AG09319 (cell line): ENCODE data around the gene TNIP1.

Source experiments
- DNase-seq: peaks from one replicate; pipeline ENCODE4 v3.0.0-alpha.2; 2010; ENCODE audit warnings: low read depth; ENCODE audit errors: extremely low read depth
- TF ChIP-seq, protein P1 (sequence below): IDR thresholded peaks from 2 replicates; pipeline ENCODE4 v1.5.1; 2011; ENCODE audit warnings: low read depth, mild to moderate bottlenecking, inconsistent platforms, low read length, moderate library complexity

The TNIP1 gene

DNA sequence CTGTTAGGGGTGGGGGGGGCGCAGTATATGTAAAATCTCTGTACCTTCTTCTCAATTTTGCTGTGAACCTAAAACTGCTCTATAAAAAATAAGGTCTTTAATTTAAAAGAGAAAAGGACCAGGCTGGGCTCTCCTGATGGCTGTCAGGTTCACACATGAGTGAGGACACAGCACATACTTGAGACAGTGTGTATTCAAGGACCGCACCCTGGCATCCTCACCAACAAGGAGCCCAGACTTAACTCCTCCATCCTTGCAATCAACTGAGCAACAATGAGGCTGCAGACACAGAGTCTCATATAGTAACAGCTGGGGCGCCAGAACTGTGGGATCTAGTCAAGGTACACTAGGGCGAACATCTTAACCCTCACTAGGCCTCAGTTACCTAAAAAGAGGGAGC, 9.8 kb downstream of the TNIP1 start:
- TF ChIP-seq, protein P1, sequence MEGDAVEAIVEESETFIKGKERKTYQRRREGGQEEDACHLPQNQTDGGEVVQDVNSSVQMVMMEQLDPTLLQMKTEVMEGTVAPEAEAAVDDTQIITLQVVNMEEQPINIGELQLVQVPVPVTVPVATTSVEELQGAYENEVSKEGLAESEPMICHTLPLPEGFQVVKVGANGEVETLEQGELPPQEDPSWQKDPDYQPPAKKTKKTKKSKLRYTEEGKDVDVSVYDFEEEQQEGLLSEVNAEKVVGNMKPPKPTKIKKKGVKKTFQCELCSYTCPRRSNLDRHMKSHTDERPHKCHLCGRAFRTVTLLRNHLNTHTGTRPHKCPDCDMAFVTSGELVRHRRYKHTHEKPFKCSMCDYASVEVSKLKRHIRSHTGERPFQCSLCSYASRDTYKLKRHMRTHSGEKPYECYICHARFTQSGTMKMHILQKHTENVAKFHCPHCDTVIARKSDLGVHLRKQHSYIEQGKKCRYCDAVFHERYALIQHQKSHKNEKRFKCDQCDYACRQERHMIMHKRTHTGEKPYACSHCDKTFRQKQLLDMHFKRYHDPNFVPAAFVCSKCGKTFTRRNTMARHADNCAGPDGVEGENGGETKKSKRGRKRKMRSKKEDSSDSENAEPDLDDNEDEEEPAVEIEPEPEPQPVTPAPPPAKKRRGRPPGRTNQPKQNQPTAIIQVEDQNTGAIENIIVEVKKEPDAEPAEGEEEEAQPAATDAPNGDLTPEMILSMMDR: no peak
- no peak for DNase-seq

DNA sequence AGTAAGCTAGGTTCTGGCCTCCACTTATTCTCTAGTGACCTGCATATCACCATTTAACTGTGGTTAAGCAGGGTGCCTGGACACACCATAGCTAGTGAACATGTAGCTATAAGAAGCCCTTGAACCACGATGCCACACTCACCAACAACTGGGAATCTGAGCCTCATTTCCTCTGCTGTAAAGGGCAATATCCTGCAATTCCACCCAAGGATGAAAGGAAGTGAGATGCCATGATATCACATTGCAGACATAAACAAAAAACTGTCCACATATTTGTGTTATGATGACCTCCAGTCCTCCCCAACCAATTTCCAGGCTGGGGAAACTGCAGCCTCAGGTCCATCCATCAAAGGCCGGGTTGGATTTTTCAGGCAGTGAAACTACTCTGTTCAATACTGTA, 10.4 kb downstream of the TNIP1 start:
- DNase-seq: no peak
- TF ChIP-seq, protein P1: no peak

DNA sequence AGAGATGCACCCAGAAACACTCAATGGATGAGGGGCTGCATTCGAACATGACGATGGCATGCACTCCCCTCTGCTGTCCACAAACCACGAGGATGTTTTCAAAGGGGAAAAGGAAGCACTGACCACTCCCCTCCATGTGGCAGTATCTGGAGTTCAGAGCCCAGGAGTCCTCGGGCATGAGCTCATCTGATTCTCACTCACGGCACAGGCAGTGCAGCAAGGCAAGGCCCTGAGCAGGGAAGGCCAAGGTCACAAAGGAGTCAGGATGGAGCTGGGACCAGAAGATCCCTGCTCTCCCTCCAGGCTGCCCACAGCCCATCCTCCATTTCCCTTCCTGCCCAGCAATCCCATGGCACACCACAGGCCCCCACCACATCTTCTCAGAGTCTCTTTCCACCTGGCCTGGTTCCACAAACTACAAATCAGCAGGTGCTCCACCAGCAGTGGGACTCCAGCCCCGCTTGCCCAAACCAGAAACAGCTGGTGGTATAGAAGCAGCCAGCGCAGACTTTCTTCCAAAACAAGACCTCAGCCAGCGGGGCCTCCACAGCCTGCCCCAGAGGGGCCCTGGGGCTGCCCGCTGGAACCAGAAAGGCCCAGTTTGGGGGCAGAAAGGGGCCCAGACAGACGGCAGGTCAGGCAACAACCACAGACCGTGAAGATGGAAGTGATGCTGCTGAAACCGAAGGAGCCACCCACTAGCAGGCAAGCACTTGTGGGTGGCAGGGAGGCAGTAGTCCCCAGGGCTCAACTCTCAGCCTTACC, 12.2 kb downstream of the TNIP1 start:
- DNase-seq: no peak
- TF ChIP-seq, protein P1: no peak

DNA sequence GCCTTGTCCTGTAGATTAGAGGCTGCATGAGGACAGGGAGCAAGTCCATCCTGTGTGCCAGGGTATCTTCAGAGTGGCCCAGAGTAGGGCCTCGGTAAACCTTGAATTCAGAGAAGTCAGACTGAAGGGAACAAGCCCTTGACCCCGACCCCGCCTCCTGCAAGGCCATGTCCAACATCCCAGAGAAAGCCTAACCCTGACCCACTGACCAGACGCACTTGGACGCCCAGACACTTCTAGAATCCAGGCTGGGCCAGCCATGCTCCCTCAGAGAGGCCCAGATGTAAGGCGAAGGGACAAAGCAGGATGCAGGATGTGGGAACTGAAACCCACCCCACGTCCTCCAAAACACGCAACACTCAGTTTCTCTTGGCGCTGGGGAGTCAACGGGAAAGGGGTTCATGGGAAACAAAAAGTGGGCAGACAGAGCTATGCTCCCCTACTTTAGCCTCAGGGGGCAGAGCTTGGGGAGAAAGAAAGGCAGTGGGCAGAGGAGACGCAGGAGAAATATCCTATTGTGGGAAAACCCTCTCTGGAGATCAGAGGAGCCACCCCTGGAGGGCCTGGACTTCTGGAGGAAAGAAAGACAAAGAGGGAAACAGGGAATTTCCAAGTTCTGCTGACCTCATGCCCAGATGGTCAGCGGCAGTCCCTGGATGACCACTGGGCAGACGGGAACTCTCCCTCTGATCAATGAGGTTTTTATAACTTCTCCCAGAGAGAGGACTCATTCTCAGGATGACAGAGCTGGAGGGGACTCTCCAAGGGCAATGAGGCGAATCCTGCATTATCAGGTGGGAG, 13.0 kb downstream of the TNIP1 start:
- no peak for DNase-seq

DNA sequence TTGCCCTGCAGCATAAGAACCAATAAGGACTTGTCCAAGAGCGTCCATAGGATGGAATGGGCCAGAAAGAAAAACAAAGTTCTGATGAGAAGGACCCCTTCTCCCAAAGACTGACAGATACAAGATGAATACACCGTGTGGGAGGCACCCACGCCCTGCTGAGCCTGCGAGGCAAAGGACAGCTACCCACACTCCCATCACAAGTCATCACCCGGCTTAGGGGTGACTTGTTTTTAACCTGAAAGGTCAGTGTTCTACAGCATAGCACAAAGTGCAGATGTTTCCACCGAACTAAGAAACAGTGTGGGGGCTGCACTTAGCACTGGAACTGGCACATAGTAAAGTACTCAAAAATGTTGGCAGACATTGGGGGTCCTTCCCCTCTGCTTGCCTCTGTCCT, 13.9 kb downstream of the TNIP1 start:
- DNase-seq: no peak
- TF ChIP-seq, protein P1: no peak

More for the DNA sequence above, 13.0 kb downstream of the TNIP1 start:
- TF ChIP-seq, protein P1: no peak; the same call in 1 of the 2 replicates

DNA sequence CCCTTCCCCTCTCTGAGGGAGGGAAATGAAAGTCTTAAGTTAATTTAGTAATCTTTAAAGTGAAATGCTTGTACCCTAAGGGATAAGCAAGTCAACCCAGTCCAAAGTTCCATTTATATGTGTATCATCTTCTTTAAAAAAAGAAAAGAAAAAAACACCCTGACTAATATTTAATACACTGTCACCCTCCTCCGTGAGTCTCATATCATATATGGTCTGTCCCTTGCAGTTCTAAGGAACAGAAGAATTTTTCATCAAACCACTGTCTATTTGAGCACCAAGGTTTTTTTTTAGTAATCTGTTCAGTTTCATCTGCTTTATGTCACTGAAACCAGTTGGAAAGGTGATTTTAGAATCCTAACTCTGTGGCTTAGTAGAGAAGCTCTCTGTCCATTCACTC, 15.2 kb downstream of the TNIP1 start:
- no peak for DNase-seq
- TF ChIP-seq, protein P1: no peak

DNA sequence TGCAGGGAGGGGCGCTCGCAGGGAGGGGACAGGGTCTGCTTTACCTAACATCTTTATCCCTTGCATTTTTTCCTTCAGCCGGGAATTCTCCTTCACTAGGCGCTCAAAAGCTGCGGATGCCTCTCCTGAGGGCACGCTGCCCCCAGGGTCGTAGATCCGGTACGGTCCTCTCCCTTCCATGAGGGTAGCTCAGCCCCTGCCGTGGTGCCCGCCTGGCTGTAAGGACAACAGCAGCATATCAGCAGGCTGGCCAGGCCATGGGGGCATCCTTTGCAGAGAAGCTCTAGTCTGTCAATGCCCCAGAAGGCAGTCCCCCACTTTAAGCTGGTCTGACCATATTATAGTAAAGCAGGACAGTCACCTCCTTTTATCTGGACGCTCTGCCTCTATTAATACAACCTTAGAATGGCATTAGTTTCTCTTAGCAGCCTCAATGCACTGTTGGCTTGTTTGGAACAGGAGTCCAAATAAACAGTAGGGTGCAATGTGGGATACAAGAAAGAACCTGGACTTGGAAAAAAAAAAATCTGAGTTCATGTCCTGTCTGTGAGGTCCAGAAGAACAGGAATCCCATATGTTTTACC, 15.8 kb downstream of the TNIP1 start:
- no peak for DNase-seq
- TF ChIP-seq, protein P1: no peak
